IPS-18c (cell line): ENCODE results near the gene TBATA.

Experiments
- H3K4me3 ChIP-seq: 2 replicates; pipeline ENCODE4 v1.7.0; 2013; ENCODE audit warnings: low read depth, mild to moderate bottlenecking, low read length, moderate library complexity; ENCODE audit not compliant: insufficient read depth
- H3K9me3 ChIP-seq: one replicate; pipeline ENCODE4 v1.6.1; 2013; ENCODE audit warnings: mild to moderate bottlenecking, low read length, moderate library complexity; ENCODE audit not compliant: control insufficient read depth, insufficient read depth

The TBATA gene

DNA sequence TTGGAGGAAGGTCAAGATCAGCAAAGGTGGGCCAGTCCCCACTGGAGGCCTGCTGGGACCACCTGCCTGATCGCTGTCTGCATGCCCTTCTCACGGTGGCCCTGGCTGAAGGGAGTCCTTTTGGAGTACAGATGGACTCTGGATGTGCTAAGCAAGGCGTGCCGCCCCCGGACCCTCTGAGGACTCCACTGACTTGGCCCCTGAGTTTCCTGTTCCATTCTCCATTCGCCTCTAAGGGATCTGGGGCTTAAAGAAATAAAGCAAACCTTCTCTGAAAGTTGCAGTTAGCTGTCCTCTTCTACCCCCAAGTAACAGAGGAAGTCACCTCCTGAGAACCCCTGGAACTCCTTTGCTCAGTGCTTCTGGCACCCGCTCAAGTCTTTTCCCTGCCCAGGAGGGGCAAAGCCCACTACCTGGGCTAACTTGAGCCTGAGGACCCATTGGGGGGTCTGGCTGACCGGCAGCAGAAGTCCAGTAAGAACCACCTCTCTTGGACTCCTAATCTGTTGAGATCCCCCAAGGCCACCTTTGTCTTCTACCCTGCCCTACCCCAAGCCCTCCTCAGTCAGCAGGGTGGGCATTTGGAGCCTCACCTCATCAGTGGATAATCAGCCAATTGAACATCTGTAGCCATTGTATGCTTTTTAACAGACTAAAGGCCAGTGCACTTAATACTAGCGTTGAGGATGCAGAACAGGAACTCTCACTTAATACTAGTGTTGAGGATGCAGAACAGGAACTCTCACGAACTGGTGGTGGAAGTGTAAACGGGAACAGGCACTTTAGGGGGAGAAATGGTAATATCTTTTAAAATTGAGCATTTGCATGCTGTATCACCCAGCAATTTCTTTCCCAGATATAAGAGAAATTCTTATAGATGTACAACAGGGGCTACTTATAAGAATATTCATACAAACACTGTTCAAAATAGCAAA is 2.2 kb downstream of the TBATA start:
- H3K9me3 ChIP-seq = no peaks in the 10 kb centered on the region
- no peak overlapping the region for H3K4me3 ChIP-seq

DNA sequence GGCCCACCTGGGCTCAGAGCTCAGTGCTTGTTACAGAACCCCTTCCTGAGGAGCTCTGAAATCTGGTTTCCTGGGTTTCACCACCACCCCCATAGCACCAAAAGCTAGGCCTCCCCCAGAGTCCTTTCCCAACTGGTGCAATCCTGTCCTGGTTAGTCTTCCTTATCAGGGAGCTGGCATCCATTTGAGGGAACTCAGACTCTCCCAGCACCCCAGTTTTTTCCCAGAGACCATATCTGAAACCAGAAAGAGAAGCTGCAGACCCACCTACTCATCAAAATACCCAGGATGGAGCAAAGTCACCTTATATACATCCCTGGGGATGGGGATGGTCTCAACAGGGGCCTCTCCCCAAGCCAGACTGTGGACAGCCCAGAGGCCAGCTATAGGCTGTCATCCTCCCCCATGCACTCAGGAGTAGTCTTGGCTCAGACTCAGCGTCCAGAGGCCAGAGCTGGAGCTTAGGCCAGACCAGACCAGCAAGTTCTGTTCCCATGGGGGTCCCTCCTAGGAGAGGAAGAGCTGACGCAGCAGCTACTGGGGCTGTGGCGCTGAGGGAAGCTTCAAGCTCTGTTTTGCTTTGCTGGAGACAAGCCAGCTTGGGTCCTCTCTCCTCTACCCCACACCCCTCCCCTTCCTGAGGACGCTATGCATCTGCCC is 3.0 kb downstream of the TBATA start:
- H3K9me3 ChIP-seq = no peaks in the 10 kb centered on the region
- H3K4me3 ChIP-seq = no peak overlapping the region

DNA sequence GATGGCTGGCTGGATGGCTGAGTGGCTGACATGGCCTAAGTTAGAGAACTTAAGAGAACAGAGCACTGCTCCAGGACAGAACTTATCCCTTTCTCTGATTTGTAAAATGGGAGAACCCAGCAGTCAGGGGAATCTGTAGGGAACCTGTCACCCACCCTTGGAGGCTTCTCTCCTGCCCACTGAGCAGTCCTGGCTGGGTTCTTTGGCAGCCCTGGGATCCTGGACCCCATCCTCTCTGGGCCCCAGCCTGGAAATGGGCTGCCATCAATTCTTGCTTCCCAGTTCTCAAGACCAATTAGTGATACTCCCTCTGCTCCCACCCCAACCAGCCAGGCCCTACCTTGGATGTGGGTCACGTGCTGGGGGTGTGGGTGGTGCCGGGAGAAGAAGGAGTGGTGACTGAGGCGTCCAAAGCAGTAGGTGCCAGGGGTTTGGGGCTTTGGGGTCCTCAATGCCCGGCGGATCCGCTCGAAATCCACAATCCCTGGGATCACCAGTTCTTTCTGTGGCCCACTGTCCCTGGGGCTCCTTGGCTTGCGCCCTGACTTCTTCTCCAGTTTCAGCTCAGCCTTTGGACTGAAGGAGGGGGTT is 3.6 kb downstream of the TBATA start:
- no peaks in the 10 kb centered on the region for H3K9me3 ChIP-seq
- no peak overlapping the region for H3K4me3 ChIP-seq

DNA sequence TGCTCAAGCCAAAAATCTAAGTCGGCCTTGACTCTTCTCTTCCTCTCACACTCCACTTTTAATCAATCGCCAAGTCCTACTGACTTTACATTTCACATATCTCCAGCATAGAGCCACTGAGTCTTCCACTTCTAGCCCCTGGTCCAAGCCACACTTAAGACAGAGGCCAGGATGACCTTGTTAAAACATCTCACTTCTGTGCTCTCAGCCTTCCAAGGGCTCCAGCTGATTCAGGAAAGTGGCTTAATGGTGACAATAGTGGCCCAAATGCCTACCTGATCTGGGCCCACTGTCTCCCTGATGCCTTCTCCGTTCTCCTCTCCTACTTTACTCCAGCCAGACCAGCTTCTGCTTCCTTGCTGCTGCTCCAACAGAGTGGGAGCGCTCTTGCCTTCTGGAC is 4.4 kb downstream of the TBATA start:
- H3K9me3 ChIP-seq = no peaks in the 10 kb centered on the region
- no peak overlapping the region for H3K4me3 ChIP-seq

DNA sequence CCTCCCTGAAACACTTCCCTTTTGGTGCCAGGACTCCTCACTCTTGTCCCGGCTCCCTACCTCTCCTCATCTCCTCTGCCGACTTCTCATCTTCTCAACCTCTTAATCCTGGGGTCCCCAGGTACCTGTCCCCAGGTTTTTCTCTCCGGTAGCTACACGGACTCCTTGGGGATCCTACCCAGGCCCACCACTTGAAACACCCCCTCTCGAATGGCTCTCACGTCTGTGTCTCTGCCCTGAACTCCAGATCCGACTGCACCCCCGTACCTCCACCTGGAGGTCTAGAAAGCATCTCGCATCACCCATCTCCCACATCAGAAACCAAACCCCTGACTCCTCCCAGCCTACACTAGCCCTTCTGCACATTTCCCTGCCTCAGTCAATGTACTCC is 4.8 kb downstream of the TBATA start:
- no peak overlapping the region for H3K4me3 ChIP-seq

DNA sequence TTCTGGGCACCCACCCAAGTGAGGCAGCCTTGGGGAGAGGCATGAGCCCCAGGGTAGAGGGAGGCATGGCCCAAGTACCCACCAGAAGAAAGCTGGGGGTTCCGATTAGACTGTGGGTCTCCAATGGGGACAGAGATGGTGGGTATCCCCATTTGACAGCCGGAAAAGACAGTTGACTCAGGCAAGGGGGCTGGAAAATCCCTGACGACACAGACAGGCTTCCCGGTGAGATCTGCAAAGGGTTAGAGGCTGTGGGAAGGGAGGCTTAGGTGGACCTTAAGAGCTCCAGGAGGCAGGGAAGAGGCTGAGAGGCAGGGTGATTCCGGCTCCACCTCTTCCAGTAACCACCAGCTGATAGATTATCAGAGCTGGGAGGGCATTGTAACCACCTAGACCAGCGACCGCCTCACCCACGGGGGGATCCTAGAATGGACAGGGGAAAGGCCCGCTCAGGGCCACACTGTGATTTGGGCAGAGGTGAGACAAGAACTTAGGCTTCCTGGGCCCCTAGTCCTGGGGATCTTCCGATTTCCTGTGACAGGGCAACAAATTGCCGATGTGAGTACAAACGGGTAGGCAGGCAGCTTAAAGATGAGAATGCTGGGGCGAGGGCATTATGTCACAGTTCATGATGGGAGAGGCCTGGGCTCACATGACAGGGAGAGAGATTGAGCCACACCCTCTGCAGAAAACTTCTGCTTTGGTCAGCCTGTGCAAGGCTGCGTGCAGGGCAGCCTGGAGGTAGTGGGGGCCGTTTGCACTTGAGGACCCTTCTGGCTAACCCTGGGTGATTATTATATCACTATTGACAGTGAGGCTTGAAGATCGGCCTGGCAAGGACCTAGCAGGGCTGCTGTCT is 5.4 kb downstream of the TBATA start:
- Histone ChIP-seq H3K4me3 (no peak overlapping the region), H3K9me3 (no peaks in the 10 kb centered on the region)

More for the DNA sequence above, 4.8 kb downstream of the TBATA start:
- no peaks in the 10 kb centered on the region for H3K9me3 ChIP-seq

DNA sequence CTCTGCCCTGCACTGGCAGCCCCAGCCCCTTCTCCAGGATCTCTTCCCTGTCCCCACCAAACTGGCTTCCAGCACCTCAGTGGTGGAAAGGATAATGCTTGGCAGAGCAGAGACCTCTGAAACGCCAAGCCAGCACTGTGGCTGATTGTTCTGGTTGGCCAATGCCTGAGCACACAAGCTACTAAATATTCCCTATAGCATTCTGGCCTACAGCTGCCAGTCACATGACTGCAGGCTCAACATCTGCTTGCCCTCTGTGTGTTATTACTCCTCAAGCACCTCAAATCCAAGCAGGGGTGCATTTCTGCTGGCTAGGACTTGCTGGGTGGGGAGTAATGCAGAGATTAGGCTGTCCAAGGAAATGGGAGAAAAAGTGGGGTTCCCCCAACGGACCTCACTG is 6.1 kb downstream of the TBATA start:
- Histone ChIP-seq H3K9me3 (no peaks in the 10 kb centered on the region), H3K4me3 (no peak overlapping the region)

DNA sequence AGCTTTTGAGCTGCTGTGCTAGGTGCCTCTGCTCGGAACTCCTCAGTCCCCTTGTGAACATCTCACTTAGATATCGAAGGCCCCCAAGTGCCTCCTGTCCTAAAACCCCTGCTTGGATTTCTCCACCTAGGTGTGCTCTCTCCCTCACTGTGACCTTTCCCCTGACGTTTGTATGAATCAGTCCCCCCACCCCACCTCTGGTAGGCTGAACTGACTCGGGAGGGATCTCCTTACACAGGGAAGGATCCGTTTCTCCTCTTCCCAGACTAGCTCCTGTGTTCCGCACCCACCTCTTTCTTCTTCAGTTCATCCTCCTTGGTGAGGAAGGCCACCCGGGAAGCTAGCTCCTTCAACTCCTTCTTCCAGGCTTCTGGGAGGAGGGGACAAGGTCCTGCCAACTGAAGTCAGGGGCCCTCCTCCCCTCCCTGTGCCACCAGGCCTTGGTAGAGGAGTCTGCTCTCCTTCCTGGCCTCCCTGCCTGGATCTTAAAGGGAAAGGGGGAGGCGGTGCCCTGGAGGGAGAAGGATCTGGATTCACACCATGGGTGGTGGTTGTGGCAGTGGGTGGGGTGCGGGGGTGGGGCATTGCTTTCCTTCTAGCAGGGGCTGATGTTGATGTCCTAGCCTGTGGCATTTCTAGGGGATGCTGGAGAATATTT is 6.8 kb downstream of the TBATA start:
- Histone ChIP-seq H3K9me3 (no peaks in the 10 kb centered on the region), H3K4me3 (no peak overlapping the region; the same call in 1 of the 2 replicates)

DNA sequence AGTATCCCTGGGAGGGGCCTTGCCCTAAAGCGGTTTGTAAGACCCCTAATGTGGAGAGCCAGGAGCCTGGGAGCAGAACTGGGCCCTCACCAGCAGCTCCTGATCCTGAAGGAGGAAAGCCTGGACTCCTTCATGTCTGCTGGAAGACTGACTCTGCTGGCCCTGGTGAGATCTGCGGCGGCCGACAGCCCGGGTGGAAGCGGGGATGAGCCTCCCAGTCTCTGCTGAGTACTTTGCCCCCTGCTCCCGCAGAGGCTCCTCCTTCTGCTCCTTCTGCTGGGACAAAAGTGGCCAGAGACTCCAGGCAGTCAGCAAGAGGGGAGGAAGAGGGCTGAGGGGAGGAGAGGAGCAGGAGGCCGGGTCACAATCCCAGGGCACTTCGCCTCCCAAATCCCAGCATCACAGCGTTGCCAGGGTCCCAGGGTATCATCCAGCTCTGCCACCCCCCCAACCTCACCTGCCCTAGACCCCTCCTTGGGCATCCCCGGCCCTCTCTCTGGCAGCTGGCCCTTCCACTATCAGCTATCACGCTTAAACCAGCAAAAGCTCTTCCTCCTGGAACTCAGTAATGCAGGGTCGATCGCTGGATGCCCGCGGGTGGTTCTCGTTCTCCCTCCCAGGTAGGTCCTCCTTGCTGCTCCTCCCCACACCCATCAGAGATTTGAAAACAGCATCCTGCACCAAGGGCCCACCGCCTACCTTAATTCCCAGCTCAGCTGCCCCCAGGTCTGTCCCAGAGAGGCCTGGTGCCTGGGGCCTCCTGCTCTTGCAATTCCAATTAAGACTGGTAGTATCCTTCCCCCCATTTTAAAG is 7.9 kb downstream of the TBATA start:
- no peak overlapping the region for H3K4me3 ChIP-seq
- no peaks in the 10 kb centered on the region for H3K9me3 ChIP-seq

DNA sequence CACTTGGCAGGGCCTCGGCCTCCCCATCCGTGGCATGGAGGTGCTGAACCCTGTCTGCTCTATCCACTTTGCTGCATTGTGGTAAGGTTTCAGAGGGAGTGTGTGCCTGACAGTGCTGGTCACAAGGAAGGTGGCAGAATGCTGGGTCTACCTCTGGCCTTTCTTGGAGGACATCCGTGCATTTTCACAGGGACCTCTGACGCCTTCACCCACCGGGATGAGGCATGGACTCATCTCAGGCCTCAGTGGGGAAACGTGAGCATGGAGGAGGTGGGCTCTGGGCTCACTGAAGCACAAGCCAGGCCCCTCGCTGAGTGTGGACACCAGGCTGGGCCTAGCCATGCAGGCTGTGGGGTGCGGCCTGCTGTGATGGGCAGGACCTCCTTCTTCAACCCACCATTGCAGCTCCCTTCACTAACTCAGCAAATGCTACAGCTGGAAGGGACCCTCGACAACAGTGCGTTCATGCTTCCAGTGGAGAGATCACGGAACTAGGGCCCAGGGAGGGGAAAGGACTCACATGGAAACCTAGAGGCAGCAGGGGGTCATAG is 8.6 kb downstream of the TBATA start:
- no peak overlapping the region for H3K4me3 ChIP-seq
- no peaks in the 10 kb centered on the region for H3K9me3 ChIP-seq

DNA sequence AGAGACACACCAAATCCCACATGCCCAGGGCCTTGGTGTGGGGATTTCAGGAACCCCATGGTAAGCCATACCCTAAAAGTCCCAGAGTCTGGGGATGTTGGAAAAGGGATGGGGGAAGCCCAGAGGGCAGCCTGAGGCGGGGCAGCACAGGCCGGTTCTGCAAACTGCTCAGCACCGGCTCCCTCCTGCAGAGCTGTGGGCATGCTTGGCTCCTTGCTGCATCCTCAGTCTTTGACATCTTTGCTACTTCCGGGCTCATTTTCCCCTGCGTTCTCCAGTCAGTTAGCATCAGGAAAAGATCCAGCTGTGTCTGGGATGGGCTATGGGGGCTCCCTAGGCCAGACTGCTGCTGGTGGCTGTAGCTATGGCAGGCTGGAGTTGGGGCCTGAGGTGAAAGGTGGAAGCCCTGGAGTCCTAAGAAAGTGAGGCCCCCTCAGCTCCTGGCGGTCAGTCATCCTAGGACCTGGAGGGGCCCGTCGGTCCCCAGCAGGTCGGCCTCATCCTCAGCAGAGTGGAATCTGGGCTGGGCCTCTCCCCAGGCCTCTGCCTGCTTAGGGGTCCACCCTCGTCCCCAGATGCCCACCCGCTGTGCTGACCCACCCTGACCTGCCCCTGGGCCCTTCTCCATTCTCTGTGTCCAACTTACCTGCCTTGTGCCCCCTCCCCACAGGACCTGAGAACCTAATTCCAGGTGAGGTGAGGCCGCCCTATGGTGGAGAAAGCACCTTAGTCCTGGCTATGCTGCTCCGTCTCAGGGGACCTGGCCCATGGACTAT is 9.3 kb downstream of the TBATA start:
- Histone ChIP-seq H3K4me3 (no peak overlapping the region), H3K9me3 (no peaks in the 10 kb centered on the region)

DNA sequence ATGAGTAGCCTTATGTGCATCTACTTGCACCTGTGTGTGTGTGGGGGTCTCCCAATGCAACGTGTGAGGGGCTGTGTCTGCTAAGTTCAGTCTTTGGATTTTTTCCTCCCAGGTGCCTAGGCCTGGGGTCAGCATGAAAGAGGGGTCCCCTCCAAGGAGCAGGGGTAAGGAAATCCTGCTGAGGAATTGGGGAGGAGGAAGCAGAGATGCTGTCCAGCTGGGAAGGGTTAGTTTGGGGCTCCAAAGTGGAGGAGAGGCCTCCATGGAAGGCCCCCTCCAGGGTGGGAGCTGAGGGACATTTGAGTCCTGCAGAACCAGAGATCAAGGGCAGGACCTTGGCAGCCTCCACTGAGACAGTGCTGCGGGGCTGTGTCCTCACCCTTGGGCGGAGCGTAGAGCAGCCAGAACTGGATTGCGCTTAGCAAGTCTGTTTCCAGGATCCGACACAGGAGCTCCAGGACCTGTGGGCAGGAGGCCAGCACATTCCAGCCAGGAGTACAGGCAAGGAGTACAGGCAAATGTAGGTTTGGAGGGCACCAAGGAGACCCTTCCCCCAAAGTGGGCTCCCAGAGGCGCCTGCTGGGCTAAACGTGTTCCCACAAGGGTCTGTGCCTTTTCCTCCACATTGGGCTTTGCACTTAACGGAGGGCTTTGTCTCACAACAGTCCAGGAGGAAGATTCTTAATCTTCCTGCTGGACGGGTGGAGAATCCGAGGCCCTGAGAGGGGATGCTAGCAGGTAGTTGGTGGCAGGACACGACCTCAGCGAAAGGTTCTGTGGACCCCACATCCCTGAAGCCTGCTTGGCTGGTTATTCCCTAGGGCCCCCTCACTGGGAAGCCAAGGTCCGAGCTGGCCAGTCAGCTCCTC is 10.1 kb downstream of the TBATA start:
- no peaks in the 10 kb centered on the region for H3K9me3 ChIP-seq

DNA sequence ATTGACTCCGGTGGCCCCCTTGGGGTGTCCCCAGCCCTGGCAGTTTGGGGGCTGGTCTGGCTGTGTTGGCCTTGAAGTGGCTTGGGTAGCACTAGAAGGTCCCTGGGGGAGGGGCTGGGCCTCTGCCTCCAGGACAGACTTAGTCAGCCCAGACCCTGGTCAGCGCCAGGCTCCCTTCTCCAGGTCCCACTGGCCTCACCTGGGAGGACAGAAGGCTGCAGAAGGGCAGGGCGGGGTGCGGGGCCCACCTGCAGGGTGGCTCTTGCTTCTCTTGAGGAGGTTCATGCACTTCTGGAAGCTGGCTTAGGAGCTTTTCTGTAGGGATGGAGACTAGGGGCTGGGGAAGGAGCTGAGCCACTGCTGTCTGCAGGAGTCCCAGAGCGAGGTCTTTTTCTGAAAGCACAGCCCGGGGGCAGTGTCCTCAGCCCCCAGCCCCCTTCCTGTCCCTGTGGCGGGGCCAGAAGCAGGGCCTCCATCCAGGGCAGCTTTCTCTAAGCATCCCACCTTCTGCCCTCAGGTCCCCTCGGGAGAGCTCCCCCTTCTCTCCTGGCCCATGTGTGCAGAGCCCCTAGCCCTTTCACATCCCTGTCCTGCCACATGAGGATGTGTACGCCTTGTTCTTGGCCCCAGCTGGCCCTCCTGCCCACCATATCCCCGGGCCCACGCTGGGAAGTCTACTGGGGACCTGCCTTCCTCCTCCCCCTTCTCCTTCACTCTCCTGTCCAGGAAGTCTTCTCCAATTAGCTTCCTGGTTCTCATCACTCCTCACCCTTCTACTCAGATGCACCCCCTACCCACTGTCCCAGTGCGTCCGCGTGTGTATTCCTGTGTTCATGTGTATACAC is 11.0 kb downstream of the TBATA start:
- Histone ChIP-seq H3K4me3 (no peak overlapping the region), H3K9me3 (no peaks in the 10 kb centered on the region)

More for the DNA sequence above, 10.1 kb downstream of the TBATA start:
- no peak overlapping the region for H3K4me3 ChIP-seq

DNA sequence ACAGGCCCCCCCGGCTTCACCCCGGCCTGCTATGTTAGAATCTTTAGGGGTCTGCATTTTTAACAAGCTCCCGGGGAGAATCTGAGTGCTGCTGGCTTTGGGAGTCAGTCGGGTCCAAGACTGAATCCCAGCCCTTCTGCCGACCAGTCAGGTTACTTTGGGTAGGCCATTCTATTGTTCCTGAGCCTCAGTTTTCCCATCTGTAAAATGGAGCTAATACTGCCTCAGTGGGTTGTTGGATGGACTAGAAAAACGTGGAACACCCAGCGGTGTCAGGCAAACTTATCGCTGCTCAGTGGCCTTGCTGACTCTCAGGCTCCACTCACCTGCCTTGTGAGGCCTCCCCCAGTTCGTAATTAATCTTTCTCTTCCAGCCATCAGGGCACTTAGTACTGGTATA is 11.7 kb downstream of the TBATA start:
- no peak overlapping the region for H3K4me3 ChIP-seq
- no peaks in the 10 kb centered on the region for H3K9me3 ChIP-seq
